Sigmoid colon (tissue), 7 donors: ENCODE results near the gene PTAFR. TPM values are rescaled to one million over a fixed set of nuclear protein-coding genes. Genes with fewer than 3 reads are reported as not detected.

Experiments used
- DNase-seq: peaks from one replicate; pipeline ENCODE4 v3.0.0-alpha.2; 2019
- H3K27ac ChIP-seq, 4 donors: fragments of 200-600 bp; sonication (generic); one replicate each; pipeline ENCODE4 v1.5.1; 2016 to 2019; ENCODE audit warnings: mild to moderate bottlenecking in 1 of 4
- H3K27me3 ChIP-seq, 3 donors: fragments of 200-600 bp; sonication (generic); one replicate each; pipeline ENCODE4 v1.5.1; 2019; ENCODE audit warnings: mild to moderate bottlenecking in 1 of 3
- H3K36me3 ChIP-seq, 4 donors: fragments of 200-600 bp; sonication (generic); one replicate each; pipeline ENCODE4 v1.5.1; 2016 to 2019
- H3K4me1 ChIP-seq, 4 donors: fragments of 200-600 bp; sonication (generic); one replicate each; pipeline ENCODE4 v1.5.1; 2017 to 2019
- H3K4me3 ChIP-seq, 4 donors: fragments of 200-600 bp; sonication (generic); one replicate each; pipeline ENCODE4 v1.5.1; 2017 to 2019; ENCODE audit warnings: mild to moderate bottlenecking in 2 of 4, moderate library complexity in 1 of 4
- H3K9me3 ChIP-seq, 4 donors: fragments of 200-600 bp in 3 of 4; sonication (generic) in 3 of 4; one replicate each; pipeline versions ENCODE4 v1.5.1 to v1.6.1; 2013 to 2019
- EP300 ChIP-seq, 4 donors: sonication (generic); formaldehyde crosslinking; IDR thresholded peaks; one replicate each; pipeline ENCODE4 v1.6.1; 2017; ENCODE audit warnings: antibody characterized with exemption in 4 of 4
- POLR2A ChIP-seq, 2 donors: fragments of 450-650 bp; IDR thresholded peaks; one replicate each; pipeline ENCODE4 v1.6.1; 2016; ENCODE audit warnings: antibody characterized with exemption in 2 of 2, mild to moderate bottlenecking in 2 of 2, moderate library complexity in 2 of 2
- POLR2AphosphoS5 ChIP-seq, 4 donors: sonication (generic); formaldehyde crosslinking; IDR thresholded peaks; one replicate each; pipeline ENCODE4 v1.6.1; 2017; ENCODE audit warnings: antibody characterized with exemption in 4 of 4
- WGBS, 2 donors: extraction: QIAGEN DNeasy Blood & Tissue Kit; methylation state at CpG; one replicate each; pipeline ENCODE4 v1.1.7; 2013; 5-methylcytosine and 5-hydroxymethylcytosine counted together
- intact Hi-C: fragments of 100-400 bp; cut with DNase I; formaldehyde crosslinking; loops from one replicate; pipeline ENCODE4 v1.15.1; 2023
- polyA plus RNA-seq, 3 donors: library from polyadenylated mRNA; stranded (reverse); fragments of 200-250 nt; gene quantifications; one replicate each; pipeline ENCODE4 v1.2.3, GENCODE V29; 2013
- total RNA-seq, 4 donors: library from RNA; depleted of rRNA; stranded (reverse); fragments of >200 nt; gene quantifications; one replicate each; pipeline ENCODE4 v1.1.0, GENCODE V29; 2016
- TF ChIP-seq, protein P1 (sequence below), 4 experiments: fragments of 450-650 bp in 3 of 4; fragments of 200-600 bp in 1 of 4; IDR thresholded peaks; one replicate each; pipeline ENCODE4 v1.5.1; 2016 to 2019; ENCODE audit warnings: antibody characterized with exemption in 4 of 4, mild to moderate bottlenecking in 3 of 4, moderate library complexity in 2 of 4
- donor health status: healthy with polysubstance abuse.
- donor health status: Bipolar disorder and iron deficiency.
- donor health status: healthy.

The PTAFR gene
- total and polyA plus RNA-seq, 7 donors, result 1.8 to 9.9 (median 4.5) TPM

DNA sequence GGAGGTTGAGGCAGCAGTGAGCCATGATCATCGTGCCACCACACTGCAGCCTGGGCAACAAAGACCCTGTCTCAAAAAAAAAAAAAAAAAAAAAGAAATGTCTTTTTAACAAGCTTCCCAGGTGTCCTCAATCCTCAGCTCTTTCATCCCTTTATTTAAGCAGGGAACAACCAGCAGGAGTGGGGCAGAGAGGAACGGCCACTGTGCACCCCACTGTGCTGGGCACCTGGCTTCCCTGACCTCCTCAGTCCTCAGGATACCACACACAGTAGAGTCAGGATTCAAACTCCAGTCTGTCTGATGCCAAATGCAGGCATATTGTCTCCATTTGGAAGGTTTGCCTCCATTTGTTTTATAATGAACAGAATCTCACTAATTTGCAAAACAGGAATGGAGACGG is 19.8 kb upstream of the PTAFR start:
- TF ChIP-seq, protein P1, sequence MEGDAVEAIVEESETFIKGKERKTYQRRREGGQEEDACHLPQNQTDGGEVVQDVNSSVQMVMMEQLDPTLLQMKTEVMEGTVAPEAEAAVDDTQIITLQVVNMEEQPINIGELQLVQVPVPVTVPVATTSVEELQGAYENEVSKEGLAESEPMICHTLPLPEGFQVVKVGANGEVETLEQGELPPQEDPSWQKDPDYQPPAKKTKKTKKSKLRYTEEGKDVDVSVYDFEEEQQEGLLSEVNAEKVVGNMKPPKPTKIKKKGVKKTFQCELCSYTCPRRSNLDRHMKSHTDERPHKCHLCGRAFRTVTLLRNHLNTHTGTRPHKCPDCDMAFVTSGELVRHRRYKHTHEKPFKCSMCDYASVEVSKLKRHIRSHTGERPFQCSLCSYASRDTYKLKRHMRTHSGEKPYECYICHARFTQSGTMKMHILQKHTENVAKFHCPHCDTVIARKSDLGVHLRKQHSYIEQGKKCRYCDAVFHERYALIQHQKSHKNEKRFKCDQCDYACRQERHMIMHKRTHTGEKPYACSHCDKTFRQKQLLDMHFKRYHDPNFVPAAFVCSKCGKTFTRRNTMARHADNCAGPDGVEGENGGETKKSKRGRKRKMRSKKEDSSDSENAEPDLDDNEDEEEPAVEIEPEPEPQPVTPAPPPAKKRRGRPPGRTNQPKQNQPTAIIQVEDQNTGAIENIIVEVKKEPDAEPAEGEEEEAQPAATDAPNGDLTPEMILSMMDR (IDR thresholded peaks at IDR 0.05), result no peak
- TF ChIP-seq EP300 (IDR thresholded peaks at IDR 0.05) (no peak), POLR2AphosphoS5 (IDR thresholded peaks at IDR 0.05) (no peak), POLR2A (IDR thresholded peaks at IDR 0.05) (no peak)
- Histone ChIP-seq H3K4me3 (no peak overlapping the region), H3K4me1 (no peaks in the 10 kb centered on the region), H3K36me3 (peaks cover 29 to 42% (median 36%) of the 10 kb centered on the region in 4 donors), H3K27me3 (no peaks in the 10 kb centered on the region), H3K27ac (no peak overlapping the region), H3K9me3 (no peaks in the 10 kb centered on the region)
- WGBS, 2 donors, result 74 to 90% methylated on average over 3 of the region's 3 CpGs
- intact Hi-C loops, result no loop called here
- DNase-seq, result no peak

- 64 to 90% methylated on average over 1 of the region's 1 CpG for WGBS, 2 donors
- H3K9me3 ChIP-seq, result no peaks in the 10 kb centered on the region
- H3K4me1 ChIP-seq, result no peaks in the 10 kb centered on the region
- no peak overlapping the region for H3K27ac ChIP-seq
- no peak overlapping the region for H3K4me3 ChIP-seq
- TF ChIP-seq POLR2A (IDR thresholded peaks at IDR 0.05), result no peak
- TF ChIP-seq, protein P1 (IDR thresholded peaks at IDR 0.05), result no peak
- TF ChIP-seq EP300 (IDR thresholded peaks at IDR 0.05), result no peak
- no peak for TF ChIP-seq POLR2AphosphoS5 (IDR thresholded peaks at IDR 0.05)
- peaks cover 26 to 36% (median 32%) of the 10 kb centered on the region in 4 donors for H3K36me3 ChIP-seq
- DNase-seq, result no peak
- intact Hi-C loops, result no loop called here
- no peaks in the 10 kb centered on the region for H3K27me3 ChIP-seq
These were observed 19.3 kb upstream of the PTAFR start for GRCh38 chr1:28195780-28196179.

DNA sequence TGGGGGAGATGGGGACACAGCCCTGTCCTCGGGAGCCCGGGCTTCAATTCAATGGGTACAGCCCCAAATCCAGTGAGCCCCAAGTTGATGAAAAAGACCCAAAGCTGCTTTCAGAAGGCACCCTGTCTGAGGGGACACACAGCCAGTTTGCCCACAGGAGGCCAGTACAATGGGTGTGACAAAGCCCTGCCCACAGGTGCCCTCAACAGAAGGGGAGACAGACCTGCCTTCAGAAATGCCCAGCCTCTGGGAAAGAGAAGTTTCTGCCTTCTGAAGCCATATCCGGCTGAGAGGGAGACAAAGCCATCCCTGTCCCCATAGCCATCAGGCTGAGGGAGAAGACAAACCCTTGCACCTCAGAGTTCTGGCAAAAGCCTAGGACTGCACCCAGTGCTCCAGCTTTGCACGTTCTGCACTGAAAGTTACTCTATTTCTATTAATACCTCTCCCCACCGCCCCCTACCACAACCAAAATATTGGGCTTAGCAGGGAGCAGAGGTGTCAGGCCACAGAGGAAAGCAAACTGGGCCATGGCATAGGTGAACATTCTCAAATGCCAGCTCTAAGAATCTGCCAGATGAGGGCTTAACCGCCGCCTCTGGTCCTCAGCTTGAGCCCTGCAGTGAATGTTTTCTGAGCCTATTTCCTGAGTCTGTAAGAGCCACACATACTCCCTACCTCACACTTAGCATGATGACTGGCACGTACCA is 18.0 kb upstream of the PTAFR start:
- H3K9me3 ChIP-seq, result no peaks in the 10 kb centered on the region
- 86 to 89% methylated on average over 8 of the region's 8 CpGs for WGBS, 2 donors
- TF ChIP-seq POLR2AphosphoS5 (IDR thresholded peaks at IDR 0.05) (no peak), POLR2A (IDR thresholded peaks at IDR 0.05) (no peak)
- peaks cover 13 to 23% (median 19%) of the 10 kb centered on the region in 4 donors for H3K36me3 ChIP-seq
- no peak for DNase-seq
- intact Hi-C loops, result no loop called here
- H3K4me1 ChIP-seq, result no peaks in the 10 kb centered on the region
- H3K27me3 ChIP-seq, result no peaks in the 10 kb centered on the region
- H3K4me3 ChIP-seq, result no peak overlapping the region
- H3K27ac ChIP-seq, result no peak overlapping the region

DNA sequence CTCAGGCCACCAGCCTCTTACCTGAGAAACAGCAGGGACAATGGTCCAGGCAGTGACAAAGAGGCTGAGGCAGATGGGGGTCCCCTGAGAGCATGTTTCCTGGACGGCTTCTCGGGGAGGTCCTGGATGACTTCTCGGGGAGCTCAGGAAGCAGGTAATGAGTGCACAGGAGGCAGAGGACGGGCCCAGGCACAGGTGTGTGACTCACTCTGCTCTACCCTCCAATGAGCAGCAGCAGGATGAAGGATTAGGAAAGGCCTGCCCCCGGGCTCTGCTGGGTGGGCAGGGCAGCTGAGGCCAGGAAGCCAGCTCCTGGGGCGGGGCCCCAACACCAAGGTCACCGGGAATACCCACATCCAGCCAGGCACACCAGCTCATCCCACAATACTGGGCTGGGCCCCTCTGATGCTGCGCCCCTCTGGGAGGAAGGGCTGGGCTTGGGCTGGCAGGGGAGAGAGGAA is 17.2 kb upstream of the PTAFR start:
- TF ChIP-seq EP300 (IDR thresholded peaks at IDR 0.05), result no peak
- TF ChIP-seq, protein P1 (IDR thresholded peaks at IDR 0.05), result no peak
- no peak overlapping the region for H3K27ac ChIP-seq
- peaks cover 6 to 16% (median 11%) of the 10 kb centered on the region in 4 donors for H3K36me3 ChIP-seq
- intact Hi-C loops, result no loop called here
- WGBS, 2 donors, result 66 to 76% methylated on average over 8 of the region's 8 CpGs
- H3K4me3 ChIP-seq, result no peak overlapping the region
- no peak for DNase-seq
- no peaks in the 10 kb centered on the region for H3K27me3 ChIP-seq
- no peaks in the 10 kb centered on the region for H3K4me1 ChIP-seq
- H3K9me3 ChIP-seq, result no peaks in the 10 kb centered on the region

GRCh38 chr1:28190996-28191645 is 14.6 kb upstream of the PTAFR start:
- no peaks in the 10 kb centered on the region for H3K4me1 ChIP-seq
- DNase-seq, result peak; percentile 40
- intact Hi-C loops, result no loop called here
- no peak overlapping the region for H3K4me3 ChIP-seq
- no peaks in the 10 kb centered on the region for H3K9me3 ChIP-seq
- H3K27me3 ChIP-seq, result no peaks in the 10 kb centered on the region
- no peak overlapping the region for H3K27ac ChIP-seq
- TF ChIP-seq, protein P1 (IDR thresholded peaks at IDR 0.05), result no peak
- no peak for TF ChIP-seq POLR2AphosphoS5 (IDR thresholded peaks at IDR 0.05)
- TF ChIP-seq POLR2A (IDR thresholded peaks at IDR 0.05), result no peak
- no peak for TF ChIP-seq EP300 (IDR thresholded peaks at IDR 0.05)
- WGBS, 2 donors, result 80 to 88% methylated on average over 12 of the region's 12 CpGs
- H3K36me3 ChIP-seq, result no peaks in the 10 kb centered on the region
